HG02938 (cell line): ENCODE measurements around the gene SRMS.
"Not testable (repeated sequence)": the region's sequence is repeated elsewhere in the genome, so short reads cannot be mapped to it uniquely, and the experiment has no call there.

ENCODE experiments used
- ATAC-seq: cut with Tn5 transposase; IDR thresholded peaks from one replicate; pipeline ENCODE4 v1.9.1; 2021; ENCODE audit warnings: mild to moderate bottlenecking, moderate library complexity; ENCODE audit not compliant: unreplicated experiment

Gene SRMS

DNA sequence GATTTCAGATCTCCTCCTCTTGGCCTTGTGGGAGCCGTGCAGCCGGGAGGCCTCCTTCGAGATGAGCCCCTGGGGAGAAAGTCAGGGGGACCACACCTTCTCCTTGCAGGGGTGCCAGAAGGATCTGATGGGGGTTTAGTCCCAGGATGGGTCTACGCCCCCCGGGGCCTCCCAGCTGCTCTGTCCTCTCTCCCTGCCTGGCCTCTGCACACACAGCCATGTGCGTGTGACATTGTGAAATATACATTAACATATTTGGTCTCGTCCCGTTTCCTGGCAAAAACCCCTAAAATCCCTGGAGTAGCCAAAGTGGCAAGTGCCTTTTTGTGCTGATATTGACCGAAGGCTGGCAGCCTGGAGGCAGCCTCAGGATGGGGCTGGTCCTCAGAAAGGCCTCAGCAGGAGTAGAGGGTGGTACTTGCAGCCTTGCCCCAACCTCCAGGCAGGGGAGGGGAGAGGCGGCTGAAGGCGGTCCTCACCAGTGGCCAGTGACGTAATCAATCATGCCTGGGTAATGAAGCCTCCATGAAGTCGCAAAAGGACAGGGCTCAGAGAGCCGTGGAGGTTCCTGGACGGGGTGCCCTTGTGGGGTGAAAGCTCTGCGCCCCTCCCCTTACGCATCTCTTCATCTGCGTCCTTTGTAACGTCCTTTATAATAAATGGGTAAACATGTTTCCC is 31.6 kb upstream of the SRMS start:
- ATAC-seq: no peak

DNA sequence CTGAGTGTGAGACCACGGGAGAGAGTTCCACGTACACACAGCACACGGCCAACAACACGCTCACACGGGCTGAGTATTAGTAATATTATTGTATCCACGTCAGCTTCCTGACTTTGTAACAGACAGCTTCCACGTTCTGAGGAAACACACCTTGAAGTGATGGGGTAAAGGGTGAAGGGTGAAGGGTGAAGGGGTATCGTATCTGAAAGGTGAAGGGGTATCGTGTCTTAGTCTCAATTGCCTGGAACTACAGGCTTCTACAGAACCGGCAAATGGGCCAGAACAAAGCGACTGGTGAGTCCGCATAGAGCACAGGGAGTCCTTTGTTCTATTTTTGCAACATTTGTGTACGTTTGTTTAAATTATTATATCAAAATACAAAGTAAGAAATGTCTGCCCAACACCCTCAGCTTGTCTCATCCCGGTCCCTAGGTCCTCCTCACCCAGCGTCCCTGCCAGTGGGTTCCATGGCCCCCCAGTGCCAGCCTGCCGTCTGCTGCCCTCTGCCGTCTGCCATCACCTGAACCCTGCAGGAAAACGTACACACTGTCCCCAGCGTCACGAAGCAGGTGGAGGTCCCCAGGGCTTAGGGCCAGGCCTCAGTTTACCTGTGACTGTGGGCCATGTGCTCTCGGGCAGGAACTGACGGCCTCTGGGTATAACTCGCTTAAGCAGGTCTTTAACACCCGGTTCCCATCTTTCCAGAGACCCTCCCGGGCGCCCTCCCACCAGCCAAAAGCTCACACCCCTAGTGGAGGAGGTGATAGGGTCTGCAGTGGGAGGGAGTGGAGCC is 30.9 kb upstream of the SRMS start:
- no peak for ATAC-seq

DNA sequence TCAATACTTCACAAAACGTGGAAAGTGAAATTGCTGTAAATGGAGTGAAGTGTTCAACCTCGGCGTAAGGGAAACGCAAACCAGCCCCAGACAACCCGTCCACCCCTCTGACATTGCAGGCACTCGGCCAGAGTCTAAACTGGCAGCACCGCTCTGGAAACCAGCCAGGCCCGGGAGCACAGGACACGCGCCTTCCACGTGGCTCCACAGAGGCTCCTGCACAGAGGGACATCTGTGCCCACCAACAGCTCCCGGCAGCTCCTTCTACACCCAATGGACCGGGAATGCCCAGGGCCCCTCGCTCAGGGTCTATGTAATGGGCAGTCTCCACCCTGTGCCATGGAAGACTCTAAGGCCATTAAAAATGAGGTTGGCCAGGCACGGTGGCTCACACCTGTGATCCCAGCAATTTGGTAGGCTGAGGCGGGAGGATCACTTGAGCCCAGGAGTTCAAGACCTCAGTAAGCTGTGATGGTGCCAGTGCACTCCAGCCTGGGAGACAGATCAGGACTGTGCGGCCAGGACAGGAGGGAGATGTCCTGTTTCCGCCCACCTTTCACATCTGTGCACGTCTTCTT is 29.9 kb upstream of the SRMS start:
- ATAC-seq: no peak

DNA sequence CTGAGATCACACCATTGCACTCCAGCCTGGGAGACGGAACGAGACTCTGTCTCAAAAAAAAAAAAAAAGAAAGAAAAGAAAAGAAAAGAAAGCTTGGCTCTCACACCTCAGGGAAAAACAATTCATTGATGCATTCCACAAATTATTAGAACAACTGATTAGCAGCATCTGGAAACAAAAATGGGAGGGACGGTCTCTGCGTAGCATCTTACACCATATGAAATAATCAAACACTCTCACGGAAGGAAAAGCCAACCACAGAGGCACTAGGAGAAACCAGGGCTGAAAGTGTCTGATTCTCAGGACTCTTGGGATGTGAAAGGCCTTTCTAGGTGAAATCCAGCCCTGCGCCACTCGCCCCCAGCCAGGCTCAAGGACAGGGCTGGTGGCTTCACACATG is 28.8 kb upstream of the SRMS start:
- ATAC-seq: no peak

DNA sequence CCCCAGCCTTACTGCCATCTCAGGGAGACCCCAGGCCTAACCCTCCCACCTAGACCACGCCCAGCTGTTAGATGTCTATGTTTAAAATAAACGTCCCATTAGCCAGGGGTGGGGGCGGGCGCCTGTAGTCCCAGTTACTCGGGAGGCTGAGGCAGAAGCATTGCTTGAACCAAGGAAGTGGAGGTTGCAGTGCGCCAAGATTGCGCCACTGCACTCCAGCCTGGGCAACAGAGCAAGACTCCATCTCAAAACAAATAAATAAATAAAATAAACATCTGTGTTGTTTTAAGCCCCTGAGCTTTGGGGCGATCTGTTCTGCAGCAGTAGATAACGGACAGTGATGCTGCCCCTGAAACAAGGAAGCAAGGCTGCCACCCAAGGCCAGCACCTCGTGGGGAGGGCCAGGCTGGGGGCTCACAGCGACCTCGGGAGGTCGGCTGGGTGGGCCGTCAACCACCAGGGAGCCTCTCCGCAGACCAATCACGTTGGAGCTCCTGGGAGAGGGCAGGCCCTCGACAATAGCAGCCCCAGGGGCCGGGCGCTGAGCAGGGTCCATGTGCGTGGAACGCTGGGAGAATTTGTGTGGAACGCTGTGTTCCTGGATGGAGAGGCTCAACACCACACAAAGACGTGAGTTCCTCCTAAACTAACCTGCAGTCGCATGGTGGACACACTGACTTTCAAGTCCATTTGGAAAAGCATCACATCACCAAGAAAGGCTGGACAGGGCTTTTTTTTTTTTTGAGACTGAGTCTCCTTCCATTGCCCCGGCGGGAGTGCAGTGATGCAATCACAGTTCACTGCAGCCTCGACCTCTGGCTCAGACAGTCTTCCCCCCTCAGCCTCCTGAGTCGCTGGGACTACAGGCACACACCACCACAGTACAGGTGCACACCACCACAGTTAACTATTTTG is 27.5 kb upstream of the SRMS start:
- ATAC-seq: no peak

DNA sequence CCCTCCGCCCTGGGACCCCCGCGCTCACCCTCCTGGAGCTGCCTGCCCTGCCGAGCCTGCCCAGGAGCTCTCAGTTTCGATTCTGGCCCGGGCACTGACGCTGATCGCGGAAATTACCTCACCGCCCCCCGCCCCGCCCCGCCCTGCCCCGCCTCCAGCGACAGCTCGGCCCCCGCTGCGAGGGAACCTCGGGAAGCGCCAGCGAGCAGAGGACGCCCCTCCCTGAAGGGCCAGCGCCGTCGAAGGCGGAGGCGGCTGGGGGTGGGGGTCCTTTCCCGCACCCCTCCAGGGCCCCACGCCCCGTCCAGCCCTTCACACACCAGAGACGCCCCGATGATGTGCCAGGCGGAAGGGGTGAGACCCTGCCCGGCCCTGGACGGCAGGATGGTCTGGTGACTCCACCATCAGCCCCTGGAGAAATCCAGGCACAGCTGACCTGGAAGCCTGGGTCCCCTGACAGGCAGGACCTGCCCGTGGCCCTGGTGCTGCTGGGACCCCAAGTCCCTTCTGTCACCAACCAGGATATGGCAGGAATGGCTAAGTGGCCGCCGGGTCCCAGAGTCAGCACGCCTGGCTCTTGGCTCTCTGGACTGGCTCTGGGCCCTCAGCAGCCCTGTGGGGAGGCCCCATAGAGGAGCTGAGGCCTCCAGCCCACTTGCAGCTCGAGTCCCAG is 26.7 kb upstream of the SRMS start, which contains the start of gene HELZ2:
Gene HELZ2 (minus strand): TSS at position 84 of the 673 bp plus-strand sequence. CDS start 1,854 bp downstream, outside the sequence.
- no peak for ATAC-seq

DNA sequence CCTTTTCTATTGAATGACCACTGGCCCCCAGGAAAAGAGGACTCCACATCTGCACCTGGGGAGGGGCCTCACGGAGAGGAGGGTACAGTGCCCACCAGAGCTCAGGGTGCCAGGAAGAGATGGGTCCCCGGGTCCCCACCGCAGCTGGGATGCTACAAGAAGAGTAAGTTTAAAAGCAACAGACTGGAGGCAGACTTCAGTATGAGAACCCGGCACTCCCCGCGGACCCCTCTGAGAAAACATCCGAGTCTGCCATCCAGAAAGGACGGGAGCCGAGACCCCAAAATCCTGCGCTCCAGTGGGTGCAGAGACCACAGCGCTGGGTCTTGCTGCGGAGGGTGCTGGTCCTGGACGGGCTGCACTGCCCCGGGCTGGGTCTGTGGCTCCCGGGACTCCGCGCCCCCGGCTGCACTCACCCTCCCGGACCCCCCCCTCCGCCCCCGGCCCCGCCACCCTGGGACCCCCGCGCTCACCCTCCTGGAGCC is 26.1 kb upstream of the SRMS start:
- ATAC-seq: no peak

DNA sequence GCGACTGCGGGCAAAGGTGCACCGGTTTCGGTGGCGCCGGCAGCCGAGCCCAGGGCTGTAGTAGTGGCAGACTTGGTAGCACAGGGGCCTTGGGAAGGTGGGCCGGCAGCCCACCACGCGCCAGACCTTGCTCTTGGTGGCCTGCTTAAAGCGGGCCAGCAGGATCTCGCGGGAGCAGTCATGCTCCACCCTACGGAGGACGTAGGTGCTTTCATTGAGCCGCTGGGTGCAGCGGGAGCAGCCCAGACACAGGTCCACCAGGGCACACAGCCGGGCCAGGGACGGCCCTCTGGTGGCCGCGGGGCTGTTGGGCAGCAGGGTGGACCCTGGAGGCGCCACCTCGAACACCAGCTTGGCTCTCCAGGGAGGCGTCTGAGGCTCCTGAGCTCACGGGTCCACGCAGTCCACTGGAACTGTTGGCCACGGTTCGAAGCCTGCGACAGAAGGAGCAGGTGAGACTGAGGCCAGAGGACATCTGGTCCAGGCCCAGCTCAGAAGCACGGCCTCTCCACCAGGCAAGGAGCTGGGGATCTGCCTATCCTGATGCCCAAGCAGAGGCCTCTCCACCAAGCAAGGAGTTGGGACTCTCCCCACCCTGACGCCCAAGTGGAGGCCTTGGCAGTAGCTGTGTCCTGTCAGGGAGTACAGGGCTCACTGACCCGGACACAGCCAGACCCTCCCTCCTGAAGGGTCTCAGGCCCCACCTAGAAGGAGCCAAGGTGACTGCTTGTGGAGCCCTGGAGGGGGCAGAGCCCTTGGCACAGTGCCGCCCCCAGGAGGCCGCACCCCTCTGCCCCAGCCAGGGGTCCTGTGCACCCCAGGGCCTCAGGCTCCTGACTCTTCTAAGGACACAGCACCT is 25.5 kb upstream of the SRMS start:
- no peak for ATAC-seq

DNA sequence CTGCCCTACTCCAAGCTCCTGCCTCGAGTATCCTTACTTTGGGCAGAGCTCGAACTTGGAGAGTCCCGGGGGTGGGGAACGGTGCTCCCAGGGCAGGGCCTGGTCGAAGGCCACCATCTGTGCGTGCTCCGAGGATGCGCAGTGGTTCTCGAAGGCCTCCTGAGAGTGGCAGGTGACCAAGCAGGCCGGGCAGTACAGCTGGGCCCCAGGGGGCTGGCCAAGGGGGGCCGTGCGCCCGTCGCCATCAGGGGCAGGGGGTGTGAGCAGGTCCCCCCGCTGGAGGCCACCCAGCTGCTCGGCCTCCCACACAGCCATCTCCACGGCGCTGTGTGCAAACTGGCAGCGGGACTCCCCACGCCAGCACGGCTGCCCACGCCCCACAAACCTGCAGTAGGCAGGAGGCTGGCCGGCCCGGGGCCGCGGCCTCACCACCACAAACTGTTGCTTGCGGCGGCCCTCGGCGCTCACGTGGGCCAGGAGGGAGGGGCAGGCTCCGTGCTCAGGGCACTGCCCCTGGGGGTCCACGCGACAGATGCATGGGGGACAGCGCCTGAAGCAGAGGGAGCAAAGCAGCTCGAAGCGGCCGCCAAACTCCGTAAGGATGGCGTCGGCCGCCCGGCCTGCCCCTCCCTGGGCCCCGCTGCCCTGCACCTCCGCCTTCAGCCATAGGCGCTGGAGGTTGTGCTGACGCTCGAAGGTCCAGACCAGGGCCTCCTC is 24.7 kb upstream of the SRMS start:
- ATAC-seq: no peak

DNA sequence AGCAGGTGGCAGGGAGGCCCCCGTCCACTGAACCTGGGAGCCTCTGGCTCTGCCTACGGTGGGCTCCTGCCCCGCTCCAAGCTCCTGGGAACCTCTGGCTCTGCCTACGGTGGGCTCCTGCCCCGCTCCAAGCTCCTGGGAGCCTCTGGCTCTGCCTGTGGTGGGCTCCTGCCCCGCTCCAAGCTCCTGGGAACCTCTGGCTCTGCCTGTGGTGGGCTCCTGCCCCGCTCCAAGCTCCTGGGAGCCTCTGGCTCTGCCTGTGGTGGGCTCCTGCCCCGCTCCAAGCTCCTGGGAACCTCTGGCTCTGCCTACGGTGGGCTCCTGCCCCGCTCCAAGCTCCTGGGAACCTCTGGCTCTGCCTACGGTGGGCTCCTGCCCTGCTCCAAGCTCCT is 23.5 kb upstream of the SRMS start:
- not testable (repeated sequence) for ATAC-seq

DNA sequence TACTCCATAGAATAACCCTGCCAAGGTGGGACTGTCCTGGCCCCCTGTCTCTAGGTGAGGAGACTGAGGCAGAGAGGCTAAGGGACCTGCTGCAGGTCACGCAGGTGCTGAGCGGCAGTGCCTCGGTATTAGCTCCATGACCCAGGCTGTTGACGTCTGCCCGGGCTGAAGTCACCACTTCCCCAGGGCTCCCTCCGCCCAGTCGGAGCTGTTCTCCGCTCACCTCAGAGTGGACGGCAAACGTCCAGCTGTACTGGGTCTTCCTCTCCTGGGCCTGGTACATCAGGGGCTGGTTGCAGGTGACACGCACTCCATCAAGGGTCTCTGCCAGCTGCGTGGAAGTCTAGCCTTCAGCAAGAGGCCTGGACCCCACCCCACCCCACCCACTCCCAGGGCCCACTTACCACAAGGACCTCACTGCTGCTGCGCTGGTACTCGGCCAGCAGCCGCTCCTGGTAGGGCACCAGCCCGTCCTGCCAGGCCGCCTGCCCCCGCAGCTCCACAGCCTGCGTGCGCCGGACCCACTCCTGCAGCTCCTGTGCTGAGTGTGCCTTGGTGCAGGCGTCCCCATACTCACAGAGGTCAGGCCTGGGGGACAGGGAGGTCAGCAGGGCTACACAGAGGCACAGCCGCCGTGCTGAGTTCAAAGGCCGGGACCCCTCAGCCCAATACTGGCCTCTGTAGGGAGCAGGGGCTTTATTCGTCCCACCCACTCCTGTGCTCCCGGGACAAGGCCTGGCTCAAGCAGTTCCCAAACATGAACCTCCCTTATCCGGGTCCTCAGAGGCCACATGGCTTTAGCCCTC is 22.9 kb upstream of the SRMS start:
- ATAC-seq: no peak

DNA sequence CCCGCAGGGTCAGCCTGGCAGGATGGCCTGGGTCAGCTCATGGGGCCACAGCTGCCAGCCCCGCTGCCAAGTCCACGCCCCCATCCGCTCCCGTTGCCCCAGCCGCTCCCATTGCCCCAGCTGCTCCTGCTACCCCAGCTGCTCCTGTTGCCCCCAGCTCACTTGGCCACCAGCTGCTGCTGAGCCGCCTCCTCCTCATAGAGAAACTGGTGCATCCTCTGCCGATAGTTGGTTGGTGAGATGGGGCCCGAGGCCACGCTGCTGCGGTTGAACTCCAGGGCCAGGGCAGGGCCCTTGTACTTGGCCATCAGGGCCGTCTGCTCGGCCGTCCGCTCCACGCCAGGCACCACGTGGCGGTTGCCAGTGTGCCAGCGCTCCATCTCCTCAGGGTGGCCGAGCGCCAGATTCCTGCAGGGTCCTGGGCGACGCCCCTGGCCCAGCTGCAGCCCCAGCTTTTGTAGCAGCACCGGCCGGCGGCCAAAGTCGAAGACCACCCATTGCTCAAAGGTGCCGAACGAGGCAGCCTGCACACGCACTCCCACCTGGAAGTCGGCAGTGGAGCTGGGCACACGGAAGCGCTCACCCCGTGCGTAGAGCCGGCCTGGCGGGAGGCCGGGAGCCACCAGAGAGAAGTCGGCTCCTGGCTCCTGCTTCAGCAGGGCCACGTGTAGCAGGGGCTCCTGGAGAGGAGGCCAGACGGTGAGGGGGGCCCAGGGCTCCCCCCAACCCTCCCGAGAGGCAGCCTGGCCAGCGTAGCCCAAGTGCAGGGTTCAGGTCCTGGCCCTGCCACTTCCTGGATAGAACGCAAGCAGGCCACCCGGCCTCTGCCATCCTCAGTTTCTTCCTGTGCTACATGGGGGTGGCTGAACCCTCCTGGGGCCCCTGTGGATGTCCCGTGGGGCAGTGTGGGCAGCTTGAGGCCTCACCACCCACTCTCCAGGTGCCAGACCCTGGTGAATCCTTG is 21.7 kb upstream of the SRMS start:
- no peak for ATAC-seq

DNA sequence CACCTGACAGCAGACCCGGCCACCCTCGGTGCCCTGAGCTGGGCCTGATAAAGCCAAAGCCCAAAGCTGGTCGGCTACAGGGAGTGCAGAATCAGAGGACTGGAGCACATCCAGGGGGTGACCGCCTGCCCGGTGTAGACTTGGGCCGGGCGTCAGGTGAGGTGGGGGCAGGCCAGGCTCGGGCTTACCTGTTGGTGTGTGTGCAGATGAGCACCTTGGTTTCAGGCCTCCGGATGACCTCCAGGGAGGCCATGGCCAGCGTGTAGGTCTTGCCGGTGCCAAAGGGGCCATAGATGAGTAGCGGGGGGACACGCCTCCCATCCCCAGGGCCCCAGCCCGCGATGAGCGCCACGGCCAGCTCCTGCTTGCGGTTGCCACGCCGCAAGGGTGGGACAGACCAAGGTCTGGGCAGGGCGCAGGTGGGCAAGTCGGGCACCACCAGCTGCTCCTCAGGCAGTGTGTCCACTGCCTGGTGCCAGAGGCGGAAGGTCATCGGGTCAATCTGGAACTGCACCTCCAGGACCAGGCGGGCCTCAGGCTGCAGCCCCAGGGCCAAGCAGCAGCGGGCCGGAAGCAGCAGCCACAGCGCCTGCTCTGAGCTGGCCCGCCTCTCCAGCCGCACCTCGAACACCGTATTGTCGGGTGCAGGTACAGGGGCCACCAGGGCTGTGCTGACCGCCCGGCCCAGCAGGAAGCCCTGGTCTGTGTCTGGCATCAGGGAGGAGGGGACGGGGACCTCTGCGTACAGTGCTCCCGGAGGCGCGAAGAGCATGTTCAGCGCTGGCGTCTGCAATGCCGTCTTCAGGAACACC is 20.8 kb upstream of the SRMS start:
- ATAC-seq: no peak

DNA sequence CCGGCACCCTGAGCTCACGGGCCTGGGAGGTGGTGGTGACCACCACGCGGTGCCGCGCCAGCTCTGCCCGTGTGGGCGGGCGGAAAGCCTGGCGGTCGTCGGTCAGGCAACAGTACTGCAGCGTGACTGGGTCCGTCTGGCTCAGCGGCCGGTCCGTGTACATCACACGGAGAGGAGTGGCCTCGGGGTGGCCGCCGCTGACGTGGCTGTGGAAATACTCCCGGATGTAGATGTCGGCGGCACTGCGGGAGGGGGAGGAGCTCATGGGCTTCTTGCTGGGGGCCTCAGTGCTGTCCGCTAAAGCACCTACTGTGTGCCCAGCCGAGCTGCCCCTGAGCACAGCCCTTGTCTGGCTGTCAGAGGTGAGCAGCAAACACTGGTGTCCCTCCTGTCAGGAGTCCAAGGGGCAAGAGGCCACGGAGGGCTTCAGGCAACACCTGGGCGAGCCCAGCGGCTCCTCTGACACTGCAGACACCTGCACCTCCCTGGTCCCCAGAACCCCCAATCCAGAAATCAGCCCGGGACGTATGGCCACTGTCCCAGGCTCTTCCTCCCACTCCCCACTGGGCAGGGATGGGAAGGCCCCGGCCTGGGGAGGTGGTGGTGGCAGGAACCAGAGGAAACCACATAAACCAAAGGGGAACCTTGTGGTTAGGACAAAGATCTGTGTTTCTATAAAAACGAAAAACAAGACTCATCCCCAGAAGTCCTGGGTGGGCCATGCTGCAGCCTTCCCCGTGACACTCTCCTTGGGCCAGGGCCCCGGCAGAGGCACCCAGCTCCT is 20.0 kb upstream of the SRMS start:
- peak; percentile 50 for ATAC-seq

DNA sequence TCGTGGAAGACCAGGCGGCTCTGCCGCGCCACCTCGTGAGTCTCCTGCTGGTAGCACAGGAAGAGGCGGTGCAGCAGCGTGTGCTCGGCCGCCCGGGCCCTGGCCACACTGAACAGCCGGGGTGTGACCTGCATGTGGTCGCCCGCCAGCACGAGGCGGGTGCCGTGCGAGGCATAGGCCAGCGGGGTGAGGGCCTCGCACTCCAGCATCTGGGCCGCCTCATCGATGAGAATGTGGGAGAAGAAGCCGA is 19.5 kb upstream of the SRMS start:
- no peak for ATAC-seq
